Hepatocyte (in vitro differentiated cells): Measurements from ENCODE around the gene INO80D.
A peak's percentile ranks its signal among the peaks of the same experiment; 100 is the strongest.

Source experiments
- CTCF ChIP-seq: fragments of 200-600 bp; sonication (generic); IDR thresholded peaks from 2 replicates; pipeline ENCODE4 v1.5.1; 2016; ENCODE audit warnings: antibody characterized with exemption, mild to moderate bottlenecking; ENCODE audit not compliant: poor library complexity
- EZH2phosphoT487 ChIP-seq: fragments of 200-600 bp; sonication (generic); IDR thresholded peaks from one replicate; pipeline ENCODE4 v1.6.1; 2018; ENCODE audit warnings: antibody characterized with exemption, mild to moderate bottlenecking, low read depth, moderate library complexity; ENCODE audit not compliant: unreplicated experiment, severe bottlenecking

- TF ChIP-seq CTCF, result peak; percentile 16
- no peak for TF ChIP-seq EZH2phosphoT487
Observed at GRCh38 chr2:206004004-206004693, 81.8 kb downstream of the INO80D start.
